ENCODE data around the gene PFKM.

PFKM gene

GRCh38 chr12:48157018-48157888, 38.1 kb downstream of the PFKM start, which contains the start of gene ASB8:
Gene ASB8, minus strand, starts transcription at chr12:48157515. Its CDS starts 4,019 bp downstream, at chr12:48153496.
- peak; percentile 99 for DNase-seq (ENCODE audit: low spot score)

GRCh38 chr12:48157889-48158370, 38.8 kb downstream of the PFKM start:
- no peak for DNase-seq (ENCODE audit: low spot score)

GRCh38 chr12:48160046-48160445, 40.9 kb downstream of the PFKM start:
- DNase-seq (ENCODE audit: low spot score) = no peak

GRCh38 chr12:48160807-48161206, 41.6 kb downstream of the PFKM start:
- no peak for DNase-seq (ENCODE audit: low spot score)

GRCh38 chr12:48163150-48163747, 44.1 kb downstream of the PFKM start:
- no peak for DNase-seq (ENCODE audit: low spot score)

- DNase-seq (ENCODE audit: low spot score) = no peak
Measured at GRCh38 chr12:48164451-48164850, 45.3 kb downstream of the PFKM start.

GRCh38 chr12:48165089-48165981, 46.2 kb downstream of the PFKM start:
- DNase-seq (ENCODE audit: low spot score) = peak; percentile 69

- DNase-seq (ENCODE audit: low spot score) = no peak
Measured at GRCh38 chr12:48169011-48169410, 49.8 kb downstream of the PFKM start.

- DNase-seq (ENCODE audit: low spot score) = no peak
Measured at GRCh38 chr12:48175613-48176416, 56.7 kb downstream of the PFKM start.

GRCh38 chr12:48176417-48176751, 57.2 kb downstream of the PFKM start:
- no peak for DNase-seq (ENCODE audit: low spot score)

- no peak for DNase-seq (ENCODE audit: low spot score)
Measured at GRCh38 chr12:48177982-48178381, 58.8 kb downstream of the PFKM start.

- no peak for DNase-seq (ENCODE audit: low spot score)
Measured at GRCh38 chr12:48179466-48179865, 60.3 kb downstream of the PFKM start.

- no peak for DNase-seq (ENCODE audit: low spot score)
Measured at GRCh38 chr12:48180424-48180823, 61.3 kb downstream of the PFKM start.

GRCh38 chr12:48180857-48181495, 61.8 kb downstream of the PFKM start:
- no peak for DNase-seq (ENCODE audit: low spot score)

GRCh38 chr12:48182631-48183030, 63.5 kb downstream of the PFKM start:
- no peak for DNase-seq (ENCODE audit: low spot score)

GRCh38 chr12:48183091-48183875, 64.1 kb downstream of the PFKM start, which contains the start of gene CCDC184:
Gene CCDC184, plus strand, starts transcription at chr12:48183644. Its CDS starts 479 bp downstream, at chr12:48184123.
- peak; percentile 81 for DNase-seq (ENCODE audit: low spot score)

GRCh38 chr12:48183876-48184548, 64.8 kb downstream of the PFKM start:
- no peak for DNase-seq (ENCODE audit: low spot score)

GRCh38 chr12:48184549-48184922, 65.4 kb downstream of the PFKM start:
- no peak for DNase-seq (ENCODE audit: low spot score)

- no peak for DNase-seq (ENCODE audit: low spot score)
Measured at GRCh38 chr12:48185181-48185919, 66.2 kb downstream of the PFKM start.
